Measurements from ENCODE around the gene ATAD3C. TPM values are rescaled to one million over a fixed set of nuclear protein-coding genes. Genes with fewer than 3 reads are reported as not detected.

ATAD3C gene
- total and polyA plus RNA-seq, 2 of the 8 experiments (the other 6 are each of a cell fraction or from before 2014, with no cell fraction given) = 2.0 to 2.7 TPM

DNA sequence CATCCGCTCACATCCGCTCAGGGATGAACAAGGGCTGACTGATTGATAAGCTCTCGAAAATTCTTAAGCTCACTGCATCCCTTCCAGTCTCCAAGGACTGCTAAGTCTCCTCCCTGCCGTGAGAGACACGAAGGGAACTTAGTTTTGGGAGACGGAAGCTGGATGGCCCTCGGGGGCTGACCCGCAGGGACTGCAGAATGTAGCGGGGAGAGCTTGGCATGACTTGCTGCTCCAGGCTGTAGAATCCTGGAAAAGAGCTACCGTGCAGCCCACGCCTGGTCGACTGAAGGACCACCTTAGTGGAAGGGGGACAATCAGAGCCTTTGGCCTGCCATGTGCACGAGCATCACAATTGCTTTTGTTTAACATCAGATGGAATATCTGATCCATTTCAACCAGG is 33.7 kb upstream of the ATAD3C start (continued):
- TF ChIP-seq, protein P1, sequence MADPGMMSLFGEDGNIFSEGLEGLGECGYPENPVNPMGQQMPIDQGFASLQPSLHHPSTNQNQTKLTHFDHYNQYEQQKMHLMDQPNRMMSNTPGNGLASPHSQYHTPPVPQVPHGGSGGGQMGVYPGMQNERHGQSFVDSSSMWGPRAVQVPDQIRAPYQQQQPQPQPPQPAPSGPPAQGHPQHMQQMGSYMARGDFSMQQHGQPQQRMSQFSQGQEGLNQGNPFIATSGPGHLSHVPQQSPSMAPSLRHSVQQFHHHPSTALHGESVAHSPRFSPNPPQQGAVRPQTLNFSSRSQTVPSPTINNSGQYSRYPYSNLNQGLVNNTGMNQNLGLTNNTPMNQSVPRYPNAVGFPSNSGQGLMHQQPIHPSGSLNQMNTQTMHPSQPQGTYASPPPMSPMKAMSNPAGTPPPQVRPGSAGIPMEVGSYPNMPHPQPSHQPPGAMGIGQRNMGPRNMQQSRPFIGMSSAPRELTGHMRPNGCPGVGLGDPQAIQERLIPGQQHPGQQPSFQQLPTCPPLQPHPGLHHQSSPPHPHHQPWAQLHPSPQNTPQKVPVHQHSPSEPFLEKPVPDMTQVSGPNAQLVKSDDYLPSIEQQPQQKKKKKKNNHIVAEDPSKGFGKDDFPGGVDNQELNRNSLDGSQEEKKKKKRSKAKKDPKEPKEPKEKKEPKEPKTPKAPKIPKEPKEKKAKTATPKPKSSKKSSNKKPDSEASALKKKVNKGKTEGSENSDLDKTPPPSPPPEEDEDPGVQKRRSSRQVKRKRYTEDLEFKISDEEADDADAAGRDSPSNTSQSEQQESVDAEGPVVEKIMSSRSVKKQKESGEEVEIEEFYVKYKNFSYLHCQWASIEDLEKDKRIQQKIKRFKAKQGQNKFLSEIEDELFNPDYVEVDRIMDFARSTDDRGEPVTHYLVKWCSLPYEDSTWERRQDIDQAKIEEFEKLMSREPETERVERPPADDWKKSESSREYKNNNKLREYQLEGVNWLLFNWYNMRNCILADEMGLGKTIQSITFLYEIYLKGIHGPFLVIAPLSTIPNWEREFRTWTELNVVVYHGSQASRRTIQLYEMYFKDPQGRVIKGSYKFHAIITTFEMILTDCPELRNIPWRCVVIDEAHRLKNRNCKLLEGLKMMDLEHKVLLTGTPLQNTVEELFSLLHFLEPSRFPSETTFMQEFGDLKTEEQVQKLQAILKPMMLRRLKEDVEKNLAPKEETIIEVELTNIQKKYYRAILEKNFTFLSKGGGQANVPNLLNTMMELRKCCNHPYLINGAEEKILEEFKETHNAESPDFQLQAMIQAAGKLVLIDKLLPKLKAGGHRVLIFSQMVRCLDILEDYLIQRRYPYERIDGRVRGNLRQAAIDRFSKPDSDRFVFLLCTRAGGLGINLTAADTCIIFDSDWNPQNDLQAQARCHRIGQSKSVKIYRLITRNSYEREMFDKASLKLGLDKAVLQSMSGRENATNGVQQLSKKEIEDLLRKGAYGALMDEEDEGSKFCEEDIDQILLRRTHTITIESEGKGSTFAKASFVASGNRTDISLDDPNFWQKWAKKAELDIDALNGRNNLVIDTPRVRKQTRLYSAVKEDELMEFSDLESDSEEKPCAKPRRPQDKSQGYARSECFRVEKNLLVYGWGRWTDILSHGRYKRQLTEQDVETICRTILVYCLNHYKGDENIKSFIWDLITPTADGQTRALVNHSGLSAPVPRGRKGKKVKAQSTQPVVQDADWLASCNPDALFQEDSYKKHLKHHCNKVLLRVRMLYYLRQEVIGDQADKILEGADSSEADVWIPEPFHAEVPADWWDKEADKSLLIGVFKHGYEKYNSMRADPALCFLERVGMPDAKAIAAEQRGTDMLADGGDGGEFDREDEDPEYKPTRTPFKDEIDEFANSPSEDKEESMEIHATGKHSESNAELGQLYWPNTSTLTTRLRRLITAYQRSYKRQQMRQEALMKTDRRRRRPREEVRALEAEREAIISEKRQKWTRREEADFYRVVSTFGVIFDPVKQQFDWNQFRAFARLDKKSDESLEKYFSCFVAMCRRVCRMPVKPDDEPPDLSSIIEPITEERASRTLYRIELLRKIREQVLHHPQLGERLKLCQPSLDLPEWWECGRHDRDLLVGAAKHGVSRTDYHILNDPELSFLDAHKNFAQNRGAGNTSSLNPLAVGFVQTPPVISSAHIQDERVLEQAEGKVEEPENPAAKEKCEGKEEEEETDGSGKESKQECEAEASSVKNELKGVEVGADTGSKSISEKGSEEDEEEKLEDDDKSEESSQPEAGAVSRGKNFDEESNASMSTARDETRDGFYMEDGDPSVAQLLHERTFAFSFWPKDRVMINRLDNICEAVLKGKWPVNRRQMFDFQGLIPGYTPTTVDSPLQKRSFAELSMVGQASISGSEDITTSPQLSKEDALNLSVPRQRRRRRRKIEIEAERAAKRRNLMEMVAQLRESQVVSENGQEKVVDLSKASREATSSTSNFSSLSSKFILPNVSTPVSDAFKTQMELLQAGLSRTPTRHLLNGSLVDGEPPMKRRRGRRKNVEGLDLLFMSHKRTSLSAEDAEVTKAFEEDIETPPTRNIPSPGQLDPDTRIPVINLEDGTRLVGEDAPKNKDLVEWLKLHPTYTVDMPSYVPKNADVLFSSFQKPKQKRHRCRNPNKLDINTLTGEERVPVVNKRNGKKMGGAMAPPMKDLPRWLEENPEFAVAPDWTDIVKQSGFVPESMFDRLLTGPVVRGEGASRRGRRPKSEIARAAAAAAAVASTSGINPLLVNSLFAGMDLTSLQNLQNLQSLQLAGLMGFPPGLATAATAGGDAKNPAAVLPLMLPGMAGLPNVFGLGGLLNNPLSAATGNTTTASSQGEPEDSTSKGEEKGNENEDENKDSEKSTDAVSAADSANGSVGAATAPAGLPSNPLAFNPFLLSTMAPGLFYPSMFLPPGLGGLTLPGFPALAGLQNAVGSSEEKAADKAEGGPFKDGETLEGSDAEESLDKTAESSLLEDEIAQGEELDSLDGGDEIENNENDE (IDR thresholded peaks at IDR 0.05; ENCODE audit: insufficient replicate concordance, low read length) = no peak
- TF ChIP-seq CTBP2 (IDR thresholded peaks at IDR 0.05; ENCODE audit: borderline replicate concordance, insufficient read depth, insufficient read length, low read length) (no peak), RFX5 (IDR thresholded peaks at IDR 0.05; ENCODE audit: borderline replicate concordance, low read depth, low read length) (no peak), SP2 (IDR thresholded peaks at IDR 0.05; ENCODE audit: low read length) (no peak), CBX5 (IDR thresholded peaks at IDR 0.05; ENCODE audit: low read depth, low read length) (no peak), KDM1A (IDR thresholded peaks at IDR 0.05; ENCODE audit: borderline replicate concordance, low read length) (no peak)

All from H1 (cell line).